Suprapubic skin (tissue), 4 donors: Measurements from ENCODE around the gene NR2F6. TPM values are rescaled to one million over a fixed set of nuclear protein-coding genes. Genes with fewer than 3 reads are reported as not detected.

ENCODE experiments used
- DNase-seq, 2 donors: peaks; one replicate each; pipeline ENCODE4 v3.0.0-alpha.2; 2019; ENCODE audit warnings: low spot score in 2 of 2
- H3K27ac ChIP-seq: fragments of 200-600 bp; sonication (generic); one replicate; pipeline ENCODE4 v1.5.1; 2019
- H3K27me3 ChIP-seq: fragments of 200-600 bp; sonication (generic); one replicate; pipeline ENCODE4 v1.5.1; 2019
- H3K36me3 ChIP-seq: fragments of 200-600 bp; sonication (generic); one replicate; pipeline ENCODE4 v1.5.1; 2019
- H3K4me1 ChIP-seq: fragments of 200-600 bp; sonication (generic); one replicate; pipeline ENCODE4 v1.5.1; 2019
- H3K4me3 ChIP-seq: fragments of 200-600 bp; sonication (generic); one replicate; pipeline ENCODE4 v1.5.1; 2019; ENCODE audit warnings: mild to moderate bottlenecking
- H3K9me3 ChIP-seq: fragments of 200-600 bp; sonication (generic); one replicate; pipeline ENCODE4 v1.5.1; 2019
- CTCF ChIP-seq, 2 donors: fragments of 200-600 bp in 1 of 2; fragments of 450-650 bp in 1 of 2; sonication (generic) in 1 of 2; IDR thresholded peaks; one replicate each; pipeline ENCODE4 v1.5.1; 2016 to 2019; ENCODE audit warnings: antibody characterized with exemption in 2 of 2, mild to moderate bottlenecking in 1 of 2, moderate library complexity in 1 of 2
- EP300 ChIP-seq: sonication (generic); formaldehyde crosslinking; IDR thresholded peaks from one replicate; pipeline ENCODE4 v1.6.1; 2017; ENCODE audit warnings: antibody characterized with exemption
- POLR2A ChIP-seq, 2 donors: fragments of 450-650 bp; IDR thresholded peaks; one replicate each; pipeline ENCODE4 v1.6.1; 2017; ENCODE audit warnings: antibody characterized with exemption in 2 of 2, mild to moderate bottlenecking in 2 of 2, moderate library complexity in 2 of 2
- POLR2AphosphoS5 ChIP-seq, 3 donors: sonication (generic); formaldehyde crosslinking; IDR thresholded peaks; one replicate each; pipeline ENCODE4 v1.6.1; 2017; ENCODE audit warnings: antibody characterized with exemption in 3 of 3
- WGBS: methylation state at CpG from one replicate; pipeline ENCODE4 v1.1.5; 2018; 5-methylcytosine and 5-hydroxymethylcytosine counted together
- total RNA-seq, 4 donors: library from RNA; depleted of rRNA; stranded (reverse); fragments of >200 nt; gene quantifications; one replicate each; pipeline ENCODE4 v1.1.0, GENCODE V29; 2016

Gene NR2F6
- total RNA-seq, 4 donors from 2014 or later: 25.8 to 79.3 (median 54.8) TPM

- Histone ChIP-seq H3K9me3 (no peaks in the 10 kb centered on the region), H3K36me3 (no peaks in the 10 kb centered on the region), H3K27ac (no peak overlapping the region), H3K4me3 (peak overlapping the region; percentile 26), H3K27me3 (no peaks in the 10 kb centered on the region), H3K4me1 (peaks cover 16% of the 10 kb centered on the region)
- TF ChIP-seq POLR2A (IDR thresholded peaks at IDR 0.05): no peak
- no peak for TF ChIP-seq POLR2AphosphoS5 (IDR thresholded peaks at IDR 0.05)
- no peak for TF ChIP-seq CTCF (IDR thresholded peaks at IDR 0.05)
- no peak for TF ChIP-seq EP300
- DNase-seq: no peak
- WGBS: 73% methylated on average over 11 of the region's 23 CpGs
These were observed 18.3 kb upstream of the NR2F6 start for GRCh38 chr19:17263712-17264640.

DNA sequence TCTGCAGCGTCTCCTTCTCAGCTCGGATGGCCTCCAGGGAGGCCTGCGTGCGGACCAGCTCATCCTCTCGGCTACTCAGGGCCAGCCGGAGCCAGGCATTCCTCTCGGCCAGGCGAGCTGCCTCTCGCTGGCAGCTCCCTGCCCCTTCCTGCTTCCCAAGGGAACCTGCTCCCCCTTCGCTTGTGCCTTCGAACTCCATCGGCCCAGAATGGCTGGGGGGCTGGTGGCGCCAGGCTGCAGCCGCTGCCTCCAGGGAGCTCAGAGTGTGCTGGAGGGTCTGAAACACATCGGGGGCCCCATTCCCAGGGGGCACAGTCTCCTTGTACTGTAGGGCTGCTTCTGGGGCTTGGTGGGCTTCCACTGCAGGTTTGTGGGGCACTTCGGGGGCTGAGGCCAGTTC lies 16.8 kb upstream of the NR2F6 start:
- peaks cover 5% of the 10 kb centered on the region for H3K4me1 ChIP-seq
- DNase-seq: no peak
- WGBS: 51% methylated on average over 3 of the region's 16 CpGs
- no peak overlapping the region for H3K4me3 ChIP-seq
- TF ChIP-seq CTCF (IDR thresholded peaks at IDR 0.05) (no peak), EP300 (no peak), POLR2AphosphoS5 (IDR thresholded peaks at IDR 0.05) (no peak)
- H3K27ac ChIP-seq: no peak overlapping the region
- no peaks in the 10 kb centered on the region for H3K27me3 ChIP-seq
- no peaks in the 10 kb centered on the region for H3K9me3 ChIP-seq
- H3K36me3 ChIP-seq: no peaks in the 10 kb centered on the region

GRCh38 chr19:17260842-17261325 lies 15.2 kb upstream of the NR2F6 start:
- Histone ChIP-seq H3K9me3 (no peaks in the 10 kb centered on the region), H3K27me3 (no peaks in the 10 kb centered on the region), H3K4me1 (no peaks in the 10 kb centered on the region), H3K4me3 (no peak overlapping the region), H3K27ac (no peak overlapping the region), H3K36me3 (no peaks in the 10 kb centered on the region)
- TF ChIP-seq POLR2AphosphoS5 (IDR thresholded peaks at IDR 0.05) (no peak), EP300 (no peak), POLR2A (IDR thresholded peaks at IDR 0.05) (no peak), CTCF (IDR thresholded peaks at IDR 0.05) (peak; percentile 60 to 90)
- WGBS: 16% methylated on average over 15 of the region's 15 CpGs
- peak in 1 of 2 donors; percentile 88 for DNase-seq

DNA sequence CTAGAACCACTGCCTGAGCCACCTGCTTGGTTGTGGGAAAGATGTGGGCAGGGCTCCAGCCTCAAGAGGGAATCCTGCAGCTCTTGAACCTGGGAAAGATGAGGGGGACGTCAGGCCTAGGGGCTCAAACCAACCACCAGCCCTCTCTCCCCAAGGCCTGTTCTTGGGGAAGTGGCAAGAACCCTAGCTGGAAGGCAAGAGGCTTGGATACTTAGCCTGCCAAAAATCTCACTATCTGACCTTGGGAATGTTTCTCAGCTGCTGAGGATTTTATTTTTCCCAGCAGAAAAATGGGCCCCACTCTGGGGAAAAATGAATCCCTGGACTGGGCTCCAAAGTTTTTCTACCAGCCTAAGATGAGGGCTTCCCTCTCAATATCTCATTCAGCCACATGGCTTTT lies 14.2 kb upstream of the NR2F6 start:
- Histone ChIP-seq H3K9me3 (no peaks in the 10 kb centered on the region), H3K27me3 (no peaks in the 10 kb centered on the region), H3K36me3 (no peaks in the 10 kb centered on the region), H3K4me3 (no peak overlapping the region), H3K4me1 (no peaks in the 10 kb centered on the region), H3K27ac (no peak overlapping the region)
- no peak for DNase-seq
- TF ChIP-seq POLR2AphosphoS5 (IDR thresholded peaks at IDR 0.05) (no peak), POLR2A (IDR thresholded peaks at IDR 0.05) (no peak), CTCF (IDR thresholded peaks at IDR 0.05) (no peak), EP300 (no peak)
- 80% methylated on average over 1 of the region's 1 CpG for WGBS

- TF ChIP-seq POLR2AphosphoS5 (IDR thresholded peaks at IDR 0.05) (no peak), CTCF (IDR thresholded peaks at IDR 0.05) (no peak), EP300 (no peak), POLR2A (IDR thresholded peaks at IDR 0.05) (no peak)
- Histone ChIP-seq H3K27ac (no peak overlapping the region), H3K4me3 (no peak overlapping the region), H3K36me3 (no peaks in the 10 kb centered on the region), H3K9me3 (no peaks in the 10 kb centered on the region), H3K4me1 (no peaks in the 10 kb centered on the region), H3K27me3 (no peaks in the 10 kb centered on the region)
- DNase-seq: no peak
- 97% methylated on average over 7 of the region's 9 CpGs for WGBS
These were observed 13.5 kb upstream of the NR2F6 start for GRCh38 chr19:17259118-17259780.
